T-helper 2 cell (primary cell): ENCODE measurements around the gene CEP20.

Experiments used
- DNase-seq, 5 experiments: peaks; one replicate each; pipeline versions ENCODE4 v3.0.0 to v3.0.0-alpha.2; 2012 to 2022

CEP20 gene

DNA sequence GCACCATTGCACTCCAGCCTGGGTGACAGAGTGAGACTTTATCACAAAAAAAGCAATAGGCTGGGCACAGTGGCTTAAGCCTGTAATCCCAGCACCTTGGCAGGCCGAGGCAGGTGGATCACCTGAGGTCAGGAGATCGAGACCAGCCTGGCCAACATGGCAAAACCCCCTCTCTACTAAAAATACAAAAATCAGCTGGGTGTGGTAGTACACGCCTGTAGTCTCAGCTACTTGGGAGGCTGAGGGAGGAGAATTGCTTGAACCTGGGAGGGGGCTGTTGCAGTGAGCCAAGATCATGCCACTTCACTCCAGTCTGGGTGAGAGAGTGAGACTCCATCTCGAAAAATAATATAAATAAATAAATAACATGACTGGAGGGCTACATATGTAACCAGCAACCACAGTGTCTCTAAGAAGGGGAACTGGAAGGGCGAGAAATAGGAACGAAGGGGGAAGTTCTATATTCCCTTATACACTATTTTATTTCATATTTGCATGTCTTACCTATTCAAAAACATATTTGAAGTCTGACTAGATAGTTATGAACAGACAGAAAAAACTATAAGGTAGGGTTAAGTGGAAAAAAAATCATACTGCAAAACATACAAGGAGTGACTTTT lies 57.5 kb downstream of the CEP20 start:
- DNase-seq = no peak

DNA sequence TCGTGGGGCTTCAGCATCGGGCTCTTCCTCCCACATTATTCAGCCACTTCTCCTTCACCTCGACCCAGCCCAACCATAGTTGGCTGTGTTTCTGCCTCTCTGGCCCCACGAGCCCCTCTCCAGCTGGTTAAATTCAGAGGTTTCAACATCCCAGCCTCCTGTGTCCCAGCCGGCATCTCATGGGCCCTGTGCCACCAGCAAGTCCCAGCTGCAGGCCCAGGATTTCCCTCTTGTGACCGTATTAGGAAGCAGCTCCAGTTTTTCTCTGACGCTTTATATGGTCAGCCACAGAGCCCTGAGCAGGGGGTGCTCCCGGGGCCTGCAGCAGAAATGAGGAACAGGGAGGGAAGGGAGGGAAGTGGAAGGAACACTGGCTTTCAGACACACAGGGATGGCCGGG lies 58.9 kb downstream of the CEP20 start:
- DNase-seq = no peak

DNA sequence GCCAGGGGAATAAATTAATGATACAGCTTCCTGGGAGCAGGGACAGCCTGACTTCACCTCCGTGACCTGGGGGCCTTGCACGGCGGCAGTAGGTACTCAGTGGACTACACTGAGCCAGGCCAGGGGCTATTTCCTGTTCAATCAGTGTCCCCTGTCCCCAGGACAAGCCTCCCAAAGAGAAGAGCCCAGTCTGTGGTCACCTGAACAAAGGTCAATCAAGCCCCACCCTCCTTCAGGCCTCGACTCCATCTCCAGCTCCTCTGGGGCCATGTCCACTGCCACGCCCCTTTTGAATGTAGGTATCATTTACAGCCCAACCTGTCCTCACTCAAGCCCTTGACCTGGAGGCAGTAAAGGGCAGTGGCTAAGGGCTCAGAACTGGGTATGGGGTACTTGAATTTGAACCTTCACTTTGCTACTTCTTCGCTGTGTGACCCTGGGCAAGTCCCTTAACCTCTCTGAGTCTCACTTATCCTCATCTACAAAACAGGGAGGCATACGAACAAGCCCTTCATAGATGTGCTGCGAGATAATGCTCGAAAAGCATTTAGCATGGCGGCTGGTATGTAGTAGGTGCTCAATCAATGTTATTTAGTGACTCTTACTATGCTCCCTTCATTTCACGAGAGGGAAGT lies 60.6 kb downstream of the CEP20 start:
- no peak for DNase-seq

DNA sequence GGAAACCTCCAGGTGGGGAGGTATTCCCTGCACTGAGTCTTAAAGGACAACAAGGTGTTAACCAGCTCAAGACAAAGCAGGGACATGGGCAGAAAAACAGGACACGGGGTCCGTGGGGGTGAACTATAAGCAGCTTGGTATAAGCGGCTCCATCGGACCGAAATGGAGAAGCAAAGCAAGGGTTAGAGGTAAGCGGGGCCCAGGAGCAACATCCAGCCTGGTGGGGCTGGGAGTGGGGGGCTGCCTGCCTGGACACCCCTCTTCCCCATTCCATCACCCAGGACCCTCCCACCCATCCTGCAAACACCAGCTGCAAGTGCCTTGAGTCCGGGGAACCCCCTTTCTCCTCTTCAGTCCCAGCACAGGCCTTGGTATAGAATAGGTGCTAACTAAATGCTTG lies 61.1 kb downstream of the CEP20 start:
- DNase-seq = no peak

DNA sequence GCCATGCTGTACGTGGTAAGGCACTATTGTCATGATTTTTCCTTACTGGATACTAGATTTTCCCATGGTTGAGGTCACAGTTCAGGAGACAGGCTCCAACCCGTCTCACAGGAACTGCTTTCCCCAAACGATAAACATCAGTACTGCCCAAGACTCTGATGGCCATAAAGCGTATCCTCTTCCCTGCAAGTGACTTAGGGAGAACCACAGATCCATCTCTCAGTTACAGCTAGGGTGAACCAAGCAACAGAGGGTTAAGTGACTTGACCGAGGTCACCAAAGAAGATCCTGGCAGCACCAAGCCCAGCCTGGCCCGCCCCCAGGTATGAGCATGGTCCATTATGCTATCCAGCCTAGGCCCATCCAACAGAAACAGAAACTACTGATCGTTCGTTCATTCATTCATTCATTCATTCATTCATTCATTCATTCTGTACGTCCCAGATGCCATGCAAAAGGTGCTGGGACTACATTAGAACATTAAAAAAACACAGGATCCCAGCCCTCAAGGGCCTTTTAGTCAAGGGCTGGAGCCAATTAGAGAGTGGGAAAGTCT lies 62.6 kb downstream of the CEP20 start:
- DNase-seq = no peak

DNA sequence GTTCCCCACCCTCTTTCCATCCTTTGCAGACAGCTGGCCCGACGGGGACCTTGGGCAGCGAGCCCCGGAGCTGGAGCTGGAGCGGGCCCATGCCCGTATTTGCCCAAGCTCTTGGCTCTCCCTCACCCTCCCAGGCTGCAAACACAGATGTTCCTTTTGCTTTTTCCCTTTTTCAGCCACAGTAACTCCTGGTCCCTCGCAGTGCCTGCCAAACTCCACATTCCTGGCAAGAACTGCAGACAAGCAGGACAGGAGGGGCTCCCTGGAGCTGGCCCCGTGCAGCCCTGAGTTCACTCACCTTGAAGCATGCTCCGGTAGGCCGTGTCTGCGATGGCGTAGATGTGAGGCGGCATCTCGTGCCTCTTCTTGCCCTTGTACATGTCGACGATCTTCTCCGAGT lies 65.4 kb downstream of the CEP20 start:
- DNase-seq = no peak

DNA sequence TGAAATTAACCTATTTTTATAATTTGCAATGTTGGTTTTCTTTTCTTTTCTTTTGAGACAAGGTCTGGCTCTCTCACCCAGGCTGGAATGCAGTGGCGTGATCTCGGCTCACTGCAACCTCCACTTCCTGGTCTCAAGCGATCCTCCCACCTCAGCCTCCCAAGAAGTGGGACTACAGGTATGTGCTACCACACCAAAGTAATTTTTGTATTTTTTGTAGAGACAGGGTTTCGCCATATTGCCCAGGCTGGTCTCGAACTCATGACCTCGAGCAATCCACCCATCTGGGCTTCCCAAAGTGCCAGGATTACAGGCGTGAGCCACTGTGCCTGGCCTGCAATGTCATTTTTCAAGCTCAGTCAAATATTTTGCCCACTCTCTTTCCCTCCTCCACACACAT lies 67.6 kb downstream of the CEP20 start:
- no peak for DNase-seq

DNA sequence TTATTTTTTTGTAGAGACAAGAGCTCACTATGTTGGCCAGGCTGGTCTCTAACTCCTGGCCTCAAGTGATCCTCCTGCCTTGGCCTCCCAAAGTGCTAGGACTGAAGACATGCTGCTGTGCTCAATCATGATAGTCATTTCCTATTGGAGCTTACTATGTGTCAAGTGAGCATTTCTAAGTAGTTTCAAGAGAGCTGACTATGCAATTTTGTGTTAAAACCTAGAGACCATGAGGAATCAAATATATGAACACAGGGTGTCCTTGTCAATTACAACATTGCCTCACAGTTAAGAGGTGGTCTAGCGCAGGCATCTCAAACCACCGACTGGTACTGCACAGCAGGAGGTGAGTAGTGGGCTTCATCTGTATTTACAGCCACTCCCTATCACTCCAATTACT lies 69.4 kb downstream of the CEP20 start:
- no peak for DNase-seq

DNA sequence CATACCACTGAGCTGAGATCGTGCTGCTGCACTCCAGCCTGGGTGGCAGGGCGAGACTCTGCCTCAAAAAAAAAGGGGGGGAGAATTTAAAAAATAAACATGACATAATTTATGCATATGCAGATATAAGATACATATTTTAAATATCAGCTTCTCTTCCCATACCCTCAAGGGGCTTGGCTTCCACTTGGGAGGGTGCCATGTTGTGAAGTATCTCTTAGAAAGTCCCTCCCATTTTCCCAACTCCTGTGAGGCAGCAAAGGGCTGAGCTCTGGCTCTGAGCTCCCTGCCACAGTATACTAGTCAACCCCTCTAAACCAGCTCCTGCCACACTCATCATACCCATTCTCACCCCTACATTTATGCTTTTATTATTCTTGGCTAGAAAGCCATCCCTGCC lies 71.0 kb downstream of the CEP20 start:
- DNase-seq = no peak

DNA sequence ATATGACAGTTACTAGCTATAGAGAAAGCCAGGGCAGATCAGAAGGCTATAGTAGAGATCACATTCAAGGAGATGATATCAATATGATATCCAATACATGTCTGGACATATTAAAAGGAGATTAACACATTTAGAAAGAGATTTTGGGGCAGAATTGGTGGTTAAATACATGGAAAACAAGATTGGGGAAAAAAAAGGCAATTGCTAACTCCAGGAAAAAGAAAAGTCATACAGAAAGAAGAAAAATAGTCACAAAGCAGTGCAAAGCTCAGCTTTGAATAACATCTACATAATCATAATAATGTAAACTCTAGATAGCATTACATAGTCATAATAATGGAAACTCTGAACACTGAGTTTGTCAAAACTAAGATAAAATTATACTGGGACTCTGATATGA lies 72.2 kb downstream of the CEP20 start:
- DNase-seq = no peak
